Neuronal stem cell (in vitro differentiated cells): ENCODE results near the gene KDM3B.

Source experiments
- DNase-seq: peaks from one replicate; pipeline ENCODE4 v3.0.0-alpha.2; 2013; ENCODE audit warnings: low spot score
- H2AFZ ChIP-seq: one replicate; pipeline ENCODE4 v1.6.1; 2013; ENCODE audit warnings: mild to moderate bottlenecking, low read length, inconsistent platforms
- H2AK5ac ChIP-seq: 2 replicates; pipeline ENCODE4 v1.6.1; 2013; ENCODE audit warnings: low read depth, mild to moderate bottlenecking, inconsistent platforms, low read length, moderate library complexity, mixed read lengths
- H2BK120ac ChIP-seq: 2 replicates; pipeline ENCODE4 v1.6.1; 2013; ENCODE audit warnings: low read depth, mild to moderate bottlenecking, inconsistent platforms, low read length, moderate library complexity, mixed read lengths
- H2BK12ac ChIP-seq: one replicate; pipeline ENCODE4 v1.6.1; 2013; ENCODE audit warnings: low read length, inconsistent platforms
- H2BK15ac ChIP-seq: 2 replicates; pipeline ENCODE4 v1.6.1; 2013; ENCODE audit warnings: mild to moderate bottlenecking, low read length, inconsistent platforms, mixed read lengths
- H2BK5ac ChIP-seq: one replicate; pipeline ENCODE4 v1.6.1; 2013; ENCODE audit warnings: inconsistent platforms, mild to moderate bottlenecking, low read length, moderate library complexity
- H3K14ac ChIP-seq: one replicate; pipeline ENCODE4 v1.6.1; 2013; ENCODE audit warnings: low read length, inconsistent platforms
- H3K18ac ChIP-seq: 2 replicates; pipeline ENCODE4 v1.6.1; 2013; ENCODE audit warnings: low read length, inconsistent platforms
- H3K23ac ChIP-seq: 2 replicates; pipeline ENCODE4 v1.6.1; 2013; ENCODE audit warnings: low read depth, mild to moderate bottlenecking, mixed read lengths, low read length, inconsistent platforms; ENCODE audit not compliant: poor library complexity
- H3K27ac ChIP-seq: replicated peaks from 3 replicates; pipeline ENCODE4 v1.5.1; 2013; ENCODE audit warnings: low read length, inconsistent platforms
- H3K27me3 ChIP-seq, 3 experiments: 2 replicates each; pipeline ENCODE4 v1.6.1; 2013; ENCODE audit warnings: low read length in 3 of 3, mild to moderate bottlenecking in 2 of 3, inconsistent platforms in 1 of 3, low read depth in 1 of 3, mixed read lengths in 1 of 3, moderate library complexity in 1 of 3; ENCODE audit not compliant: control insufficient read depth in 3 of 3, insufficient read depth in 3 of 3
- H3K36me3 ChIP-seq, 2 donors: replicated peaks in 1 of 2; 2 replicates each; pipeline ENCODE4 v1.6.1; 2013; ENCODE audit warnings: low read length in 2 of 2; ENCODE audit not compliant: control insufficient read depth in 2 of 2, insufficient read depth in 2 of 2
- H3K4ac ChIP-seq: 2 replicates; pipeline ENCODE4 v1.6.1; 2013; ENCODE audit warnings: inconsistent platforms, mild to moderate bottlenecking, low read length, moderate library complexity
- H3K4me1 ChIP-seq, 2 donors: 1 replicate in 1 of 2; 2 replicates in 1 of 2; pipeline ENCODE4 v1.6.1; 2013; ENCODE audit warnings: low read length in 2 of 2, low read depth in 1 of 2; ENCODE audit not compliant: control insufficient read depth in 2 of 2, insufficient read depth in 1 of 2
- H3K4me2 ChIP-seq: one replicate; pipeline ENCODE4 v1.6.1; 2013; ENCODE audit warnings: mild to moderate bottlenecking, low read length, inconsistent platforms; ENCODE audit not compliant: insufficient read depth, poor library complexity, severe bottlenecking
- H3K4me3 ChIP-seq, 2 donors: 2 replicates each; pipeline ENCODE4 v1.5.1; 2013; ENCODE audit warnings: low read length in 2 of 2, mild to moderate bottlenecking in 2 of 2, inconsistent platforms in 1 of 2, moderate library complexity in 1 of 2
- H3K79me1 ChIP-seq: one replicate; pipeline ENCODE4 v1.6.1; 2013; ENCODE audit warnings: low read depth, mild to moderate bottlenecking, inconsistent platforms, low read length, moderate library complexity
- H3K9ac ChIP-seq: one replicate; pipeline ENCODE4 v1.6.1; 2013; ENCODE audit warnings: mild to moderate bottlenecking, low read depth, low read length, inconsistent platforms; ENCODE audit not compliant: poor library complexity
- H3K9me3 ChIP-seq, 2 donors: replicated peaks in 1 of 2; 2 replicates each; pipeline versions ENCODE3 to v1.6.1; 2013; ENCODE audit warnings: low read length in 2 of 2, mild to moderate bottlenecking in 2 of 2, inconsistent platforms in 1 of 2, low read depth in 1 of 2, mixed read lengths in 1 of 2, moderate library complexity in 1 of 2; ENCODE audit not compliant: control insufficient read depth in 2 of 2, insufficient read depth in 1 of 2
- H4K8ac ChIP-seq: one replicate; pipeline ENCODE4 v1.6.1; 2013; ENCODE audit warnings: low read depth, mild to moderate bottlenecking, inconsistent platforms, low read length, moderate library complexity
- H4K91ac ChIP-seq: one replicate; pipeline ENCODE4 v1.6.1; 2013; ENCODE audit warnings: low read length, low read depth, mild to moderate bottlenecking, inconsistent platforms; ENCODE audit not compliant: poor library complexity
- WGBS, 2 donors: extraction: QIAGEN DNeasy Blood & Tissue Kit; methylation state at CpG; one replicate each; pipeline ENCODE4 v1.1.7; 2013; ENCODE audit warnings: missing lambda C conversion rate in 2 of 2, mixed read lengths in 1 of 2; ENCODE audit not compliant: insufficient read length in 2 of 2, insufficient replicate concordance in 1 of 2; ENCODE audit errors: extremely low coverage in 2 of 2; 5-methylcytosine and 5-hydroxymethylcytosine counted together

The KDM3B gene

DNA sequence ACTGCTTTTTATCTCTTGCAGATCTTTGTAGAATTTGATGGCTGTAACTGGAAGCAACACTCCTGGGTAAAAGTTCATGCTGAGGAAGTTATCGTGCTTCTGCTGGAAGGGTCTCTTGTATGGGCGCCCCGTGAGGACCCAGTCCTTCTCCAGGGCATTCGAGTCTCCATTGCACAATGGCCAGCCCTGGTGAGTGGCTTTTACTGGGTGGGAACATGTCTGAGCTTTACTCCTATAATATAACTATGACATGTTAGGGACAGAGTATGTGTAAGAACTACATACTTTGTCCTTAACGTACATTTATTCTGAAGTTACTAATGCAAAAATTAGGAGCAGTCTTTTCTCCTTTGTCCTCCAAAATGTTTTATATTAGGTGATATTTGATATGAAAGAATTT lies 20.2 kb downstream of the KDM3B start:
- Histone ChIP-seq H3K4ac (no peak overlapping the region), H3K36me3 (peaks cover 5 to 55% of the 10 kb centered on the region in 2 donors), H3K79me1 (peaks cover 2% of the 10 kb centered on the region), H3K23ac (no peak overlapping the region), H3K18ac (no peak overlapping the region), H4K91ac (no peak overlapping the region), H3K9me3 (no peaks in the 10 kb centered on the region), H2BK12ac (no peak overlapping the region), H3K27ac (no peak overlapping the region), H4K8ac (no peak overlapping the region), H3K4me2 (no peak overlapping the region), H2BK5ac (no peak overlapping the region), H3K27me3 (no peaks in the 10 kb centered on the region), H2AFZ (no peak overlapping the region), H3K14ac (no peak overlapping the region), H2BK120ac (no peak overlapping the region), H2AK5ac (no peak overlapping the region), H3K9ac (no peak overlapping the region), H2BK15ac (no peak overlapping the region), H3K4me1 (peaks cover 0 to 1% of the 10 kb centered on the region in 2 donors), H3K4me3 (no peak overlapping the region)
- DNase-seq = no peak
- no CpG with 5 or more reads among the region's 5 CpGs for WGBS, 2 donors

DNA sequence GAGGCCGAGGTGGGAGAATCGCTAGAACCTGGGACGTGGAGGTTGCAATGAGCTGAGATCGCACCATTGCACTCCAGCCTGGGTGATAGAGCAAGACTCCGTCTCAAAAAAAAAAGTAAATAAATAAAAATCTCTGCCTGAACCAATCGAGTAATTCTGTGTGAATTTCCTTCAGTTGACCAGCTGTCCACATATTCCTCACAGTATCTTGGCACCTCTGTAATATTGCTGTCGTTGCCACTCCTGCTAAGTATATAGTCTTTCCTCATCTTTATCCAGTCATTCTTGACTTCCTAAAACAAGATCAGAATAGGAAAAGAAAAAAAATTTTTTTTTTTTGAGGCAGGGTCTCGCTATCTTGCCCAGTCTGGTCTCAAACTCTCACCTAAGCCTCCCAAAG lies 29.9 kb downstream of the KDM3B start:
- Histone ChIP-seq H3K27ac (no peak overlapping the region), H3K27me3 (no peaks in the 10 kb centered on the region), H3K4ac (no peak overlapping the region), H3K23ac (no peak overlapping the region), H2BK15ac (no peak overlapping the region), H3K9me3 (no peaks in the 10 kb centered on the region), H4K91ac (no peak overlapping the region), H3K4me1 (no peaks in the 10 kb centered on the region), H2AFZ (no peak overlapping the region), H2BK5ac (no peak overlapping the region), H3K18ac (no peak overlapping the region), H3K4me3 (no peak overlapping the region), H3K9ac (no peak overlapping the region), H2AK5ac (no peak overlapping the region), H3K79me1 (no peaks in the 10 kb centered on the region), H4K8ac (no peak overlapping the region), H2BK120ac (no peak overlapping the region), H3K4me2 (no peak overlapping the region), H3K36me3 (peaks cover 15 to 90% of the 10 kb centered on the region in 2 donors), H2BK12ac (no peak overlapping the region), H3K14ac (no peak overlapping the region)
- DNase-seq = no peak
- WGBS, 2 donors = no CpG with 5 or more reads among the region's 8 CpGs

DNA sequence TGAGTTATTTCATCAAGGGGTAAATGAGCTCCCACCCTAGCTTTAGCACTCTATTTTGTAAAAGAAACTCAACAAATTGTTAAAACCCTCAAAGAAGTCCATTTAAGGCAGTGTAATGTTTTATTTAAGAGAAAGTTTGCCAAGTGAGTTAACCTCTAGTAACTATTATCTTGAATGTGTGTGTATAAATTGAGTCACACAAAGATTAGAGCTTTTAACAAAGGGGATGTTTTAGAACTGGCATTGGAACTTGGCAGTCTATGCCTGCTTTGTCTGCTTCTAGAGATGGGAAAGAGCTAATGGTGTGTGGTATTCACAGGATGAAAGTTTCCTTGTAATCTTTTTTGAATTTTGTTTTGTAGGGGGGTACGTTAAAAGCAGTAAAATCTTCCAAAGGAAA lies 33.2 kb downstream of the KDM3B start:
- H2BK5ac ChIP-seq = no peak overlapping the region
- H3K9ac ChIP-seq = no peak overlapping the region
- H3K4me1 ChIP-seq = no peaks in the 10 kb centered on the region
- no peak overlapping the region for H2AK5ac ChIP-seq
- no CpG with 5 or more reads among the region's 1 CpG for WGBS, 2 donors
- no peak overlapping the region for H2AFZ ChIP-seq
- no peaks in the 10 kb centered on the region for H3K27me3 ChIP-seq
- H3K4me2 ChIP-seq = no peak overlapping the region
- H3K9me3 ChIP-seq = no peaks in the 10 kb centered on the region
- no peak overlapping the region for H4K91ac ChIP-seq
- H3K36me3 ChIP-seq = peaks cover 15 to 84% of the 10 kb centered on the region in 2 donors
- no peak for DNase-seq
- no peak overlapping the region for H2BK120ac ChIP-seq
- H3K79me1 ChIP-seq = no peaks in the 10 kb centered on the region
- H3K23ac ChIP-seq = no peak overlapping the region
- H3K4me3 ChIP-seq = no peak overlapping the region
- no peak overlapping the region for H3K4ac ChIP-seq
- H3K27ac ChIP-seq = no peak overlapping the region
- no peak overlapping the region for H2BK15ac ChIP-seq
- no peak overlapping the region for H4K8ac ChIP-seq
- H2BK12ac ChIP-seq = no peak overlapping the region
- no peak overlapping the region for H3K18ac ChIP-seq
- H3K14ac ChIP-seq = no peak overlapping the region

DNA sequence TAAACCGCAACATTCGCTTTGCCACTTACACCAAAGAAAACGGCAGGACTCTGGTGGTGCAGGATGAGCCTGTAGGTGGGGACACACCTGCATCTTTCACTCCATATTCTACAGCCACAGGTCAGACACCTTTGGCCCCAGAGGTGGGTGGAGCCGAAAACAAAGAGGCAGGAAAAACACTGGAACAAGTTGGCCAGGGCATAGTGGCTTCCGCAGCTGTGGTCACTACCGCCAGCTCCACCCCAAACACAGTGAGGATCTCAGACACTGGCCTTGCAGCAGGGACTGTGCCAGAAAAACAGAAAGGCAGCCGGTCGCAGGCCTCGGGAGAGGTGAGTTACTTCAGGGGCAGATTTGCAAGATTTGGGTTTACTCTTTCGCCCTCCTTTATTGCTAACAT lies 33.8 kb downstream of the KDM3B start:
- Histone ChIP-seq H4K91ac (no peak overlapping the region), H3K79me1 (no peaks in the 10 kb centered on the region), H3K18ac (no peak overlapping the region), H3K4me1 (peaks cover 0 to 2% of the 10 kb centered on the region in 2 donors), H3K36me3 (peaks cover 15 to 84% of the 10 kb centered on the region in 2 donors), H2BK12ac (no peak overlapping the region), H3K27ac (no peak overlapping the region), H2BK120ac (no peak overlapping the region), H3K4me2 (no peak overlapping the region), H3K23ac (no peak overlapping the region), H2BK5ac (no peak overlapping the region), H3K9me3 (no peaks in the 10 kb centered on the region), H3K4me3 (no peak overlapping the region), H3K4ac (no peak overlapping the region), H3K9ac (no peak overlapping the region), H3K27me3 (no peaks in the 10 kb centered on the region), H2AFZ (no peak overlapping the region), H2AK5ac (no peak overlapping the region), H2BK15ac (no peak overlapping the region), H3K14ac (no peak overlapping the region), H4K8ac (no peak overlapping the region)
- no peak for DNase-seq
- WGBS, 2 donors = no CpG with 5 or more reads among the region's 10 CpGs
